Dermis microvascular lymphatic vessel endothelial cell (primary cell): ENCODE data around the gene PLK5. TPM values are rescaled to one million over a fixed set of nuclear protein-coding genes. Genes with fewer than 3 reads are reported as not detected.

Experiments used
- DNase-seq, 2 donors: peaks; one replicate each; pipeline versions ENCODE4 v3.0.0 to v3.0.0-alpha.2; 2010; ENCODE audit warnings: low read depth in 2 of 2
- total RNA-seq: library from RNA; depleted of rRNA; stranded (reverse); fragments of >200 nt; gene quantifications from 2 replicates; pipeline ENCODE4 v1.2.1, GENCODE V29; 2014

The PLK5 gene
- total RNA-seq, 1 donor from 2014 or later: not detected

- DNase-seq: no peak
These were observed 31.9 kb downstream of the PLK5 start for GRCh38 chr19:1555487-1556389.

- DNase-seq: no peak
These were observed 32.7 kb downstream of the PLK5 start for GRCh38 chr19:1556390-1557070.

GRCh38 chr19:1558552-1558951 is 34.7 kb downstream of the PLK5 start:
- no peak for DNase-seq

- DNase-seq: no peak
These were observed 36.5 kb downstream of the PLK5 start for GRCh38 chr19:1560286-1560882.

GRCh38 chr19:1561236-1561842 is 37.5 kb downstream of the PLK5 start:
- DNase-seq: no peak

- DNase-seq: no peak
These were observed 39.4 kb downstream of the PLK5 start for GRCh38 chr19:1563251-1563650.

GRCh38 chr19:1566392-1567115 is 42.7 kb downstream of the PLK5 start:
- DNase-seq: peak; percentile 55 to 88

GRCh38 chr19:1567116-1567847 is 43.4 kb downstream of the PLK5 start:
- DNase-seq: peak in 1 of 2 donors; percentile 41

- DNase-seq: no peak
These were observed 44.0 kb downstream of the PLK5 start for GRCh38 chr19:1567848-1568227.

GRCh38 chr19:1568320-1569019 is 44.6 kb downstream of the PLK5 start, which contains the start of gene MEX3D:
Gene MEX3D (minus strand): TSS chr19:1568325. CDS start chr19:1568058, 267 bp downstream.
- DNase-seq: peak in 1 of 2 donors; percentile 71

- no peak for DNase-seq
These were observed 46.1 kb downstream of the PLK5 start for GRCh38 chr19:1569997-1570396.

GRCh38 chr19:1570836-1571235 is 47.0 kb downstream of the PLK5 start:
- no peak for DNase-seq

- no peak for DNase-seq
These were observed 47.5 kb downstream of the PLK5 start for GRCh38 chr19:1571358-1571757.

GRCh38 chr19:1572795-1573194 is 48.9 kb downstream of the PLK5 start:
- no peak for DNase-seq

GRCh38 chr19:1574354-1575136 is 50.7 kb downstream of the PLK5 start:
- DNase-seq: no peak

- DNase-seq: no peak
These were observed 51.7 kb downstream of the PLK5 start for GRCh38 chr19:1575323-1576241.

- no peak for DNase-seq
These were observed 52.6 kb downstream of the PLK5 start for GRCh38 chr19:1576242-1577089.
